GM19468 (cell line): Measurements from ENCODE around the gene PCDHGA1.
"Not testable (repeated sequence)": the region's sequence is repeated elsewhere in the genome, so short reads cannot be mapped to it uniquely, and the experiment has no call there.

Experiments
- ATAC-seq: cut with Tn5 transposase; IDR thresholded peaks from one replicate; pipeline ENCODE4 v1.9.1; 2021; ENCODE audit warnings: mild to moderate bottlenecking, moderate library complexity, moderate number of reproducible peaks; ENCODE audit not compliant: unreplicated experiment; ENCODE audit errors: extremely low read depth

Gene PCDHGA1

DNA sequence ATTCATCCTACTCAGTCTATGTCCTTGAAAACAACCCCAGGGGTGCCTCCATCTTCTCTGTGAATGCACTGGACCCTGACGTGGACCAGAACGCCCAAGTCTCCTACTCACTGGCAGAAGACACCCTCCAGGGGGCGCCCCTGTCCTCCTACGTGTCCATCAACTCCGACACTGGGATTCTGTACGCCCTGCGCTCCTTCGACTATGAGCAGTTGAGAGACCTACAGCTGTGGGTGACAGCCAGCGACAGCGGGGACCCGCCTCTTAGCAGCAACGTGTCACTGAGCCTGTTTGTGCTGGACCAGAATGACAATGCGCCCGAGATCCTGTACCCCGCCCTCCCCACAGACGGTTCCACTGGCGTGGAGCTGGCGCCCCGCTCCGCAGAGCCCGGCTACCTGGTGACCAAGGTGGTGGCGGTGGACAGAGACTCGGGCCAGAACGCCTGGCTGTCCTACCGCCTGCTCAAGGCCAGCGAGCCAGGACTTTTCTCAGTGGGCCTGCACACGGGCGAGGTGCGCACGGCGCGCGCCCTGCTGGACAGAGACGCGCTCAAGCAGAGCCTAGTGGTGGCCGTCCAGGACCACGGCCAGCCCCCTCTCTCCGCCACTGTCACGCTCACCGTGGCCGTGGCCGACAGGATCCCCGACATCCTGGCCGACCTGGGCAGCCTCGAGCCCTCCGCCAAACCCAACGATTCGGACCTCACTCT is 45.3 kb downstream of the PCDHGA1 start:
- not testable (repeated sequence) for ATAC-seq

- ATAC-seq, result no peak
These were observed 52.4 kb downstream of the PCDHGA1 start, which contains the start of gene PCDHGA7 for GRCh38 chr5:141382469-141383294. Gene PCDHGA7 (plus strand): TSS chr5:141382742. CDS start chr5:141382900, 158 bp downstream.

DNA sequence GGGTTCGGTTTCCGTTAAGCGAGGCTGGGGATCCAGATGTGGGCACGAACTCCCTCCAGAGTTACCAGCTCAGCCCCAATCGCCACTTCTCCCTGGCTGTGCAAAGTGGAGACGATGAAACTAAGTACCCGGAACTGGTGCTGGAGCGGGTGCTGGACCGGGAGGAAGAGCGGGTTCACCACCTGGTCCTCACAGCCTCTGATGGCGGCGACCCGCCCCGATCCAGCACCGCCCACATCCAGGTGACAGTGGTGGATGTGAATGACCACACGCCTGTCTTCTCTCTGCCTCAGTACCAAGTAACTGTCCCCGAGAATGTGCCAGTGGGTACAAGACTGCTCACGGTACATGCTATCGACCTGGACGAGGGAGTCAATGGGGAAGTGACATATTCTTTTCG is 53.0 kb downstream of the PCDHGA1 start:
- ATAC-seq, result no peak

- no peak for ATAC-seq
These were observed 54.4 kb downstream of the PCDHGA1 start for GRCh38 chr5:141384471-141385267.

DNA sequence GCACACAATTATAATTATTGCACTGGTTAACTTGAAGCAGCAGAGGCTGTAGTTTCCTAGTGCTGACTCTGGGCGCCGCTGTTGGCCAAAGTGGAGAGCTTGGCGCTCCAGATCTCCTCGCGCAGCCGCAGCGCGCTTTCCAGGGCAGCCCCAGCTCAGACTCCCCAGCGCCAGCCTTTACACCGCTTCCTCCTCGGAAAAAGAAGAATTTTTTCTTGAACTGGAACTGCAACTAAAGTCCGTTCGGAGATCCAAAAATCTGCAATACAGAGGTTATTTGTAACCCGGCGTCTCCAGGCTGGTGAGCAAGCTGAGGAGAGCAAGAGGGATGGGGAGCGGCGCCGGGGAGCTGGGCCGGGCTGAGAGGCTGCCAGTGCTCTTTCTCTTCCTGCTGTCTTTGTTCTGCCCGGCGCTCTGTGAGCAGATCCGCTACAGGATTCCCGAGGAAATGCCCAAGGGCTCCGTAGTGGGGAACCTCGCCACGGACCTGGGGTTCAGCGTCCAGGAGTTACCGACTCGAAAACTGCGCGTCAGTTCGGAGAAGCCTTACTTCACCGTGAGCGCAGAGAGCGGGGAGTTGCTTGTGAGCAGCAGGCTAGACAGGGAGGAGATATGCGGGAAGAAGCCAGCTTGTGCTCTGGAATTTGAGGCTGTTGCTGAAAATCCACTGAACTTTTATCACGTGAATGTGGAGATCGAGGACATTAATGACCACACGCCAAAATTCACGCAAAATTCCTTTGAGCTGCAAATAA is 57.4 kb downstream of the PCDHGA1 start, which contains the start of gene PCDHGB4:
Gene PCDHGB4, plus strand, starts transcription at position 142 of the 755 bp plus-strand sequence. Its CDS starts 187 bp downstream, at position 329.
- ATAC-seq, result peak; percentile 76

GRCh38 chr5:141388661-141389060 is 58.3 kb downstream of the PCDHGA1 start:
- no peak for ATAC-seq

- no peak for ATAC-seq
These were observed 59.1 kb downstream of the PCDHGA1 start for GRCh38 chr5:141389153-141390042.

- no peak for ATAC-seq
These were observed 62.3 kb downstream of the PCDHGA1 start, which contains the start of gene PCDHGA8 for GRCh38 chr5:141392429-141393198. Gene PCDHGA8 (plus strand): TSS chr5:141392633. CDS start chr5:141392814, 181 bp downstream.

GRCh38 chr5:141393267-141393666 is 63.0 kb downstream of the PCDHGA1 start:
- no peak for ATAC-seq

DNA sequence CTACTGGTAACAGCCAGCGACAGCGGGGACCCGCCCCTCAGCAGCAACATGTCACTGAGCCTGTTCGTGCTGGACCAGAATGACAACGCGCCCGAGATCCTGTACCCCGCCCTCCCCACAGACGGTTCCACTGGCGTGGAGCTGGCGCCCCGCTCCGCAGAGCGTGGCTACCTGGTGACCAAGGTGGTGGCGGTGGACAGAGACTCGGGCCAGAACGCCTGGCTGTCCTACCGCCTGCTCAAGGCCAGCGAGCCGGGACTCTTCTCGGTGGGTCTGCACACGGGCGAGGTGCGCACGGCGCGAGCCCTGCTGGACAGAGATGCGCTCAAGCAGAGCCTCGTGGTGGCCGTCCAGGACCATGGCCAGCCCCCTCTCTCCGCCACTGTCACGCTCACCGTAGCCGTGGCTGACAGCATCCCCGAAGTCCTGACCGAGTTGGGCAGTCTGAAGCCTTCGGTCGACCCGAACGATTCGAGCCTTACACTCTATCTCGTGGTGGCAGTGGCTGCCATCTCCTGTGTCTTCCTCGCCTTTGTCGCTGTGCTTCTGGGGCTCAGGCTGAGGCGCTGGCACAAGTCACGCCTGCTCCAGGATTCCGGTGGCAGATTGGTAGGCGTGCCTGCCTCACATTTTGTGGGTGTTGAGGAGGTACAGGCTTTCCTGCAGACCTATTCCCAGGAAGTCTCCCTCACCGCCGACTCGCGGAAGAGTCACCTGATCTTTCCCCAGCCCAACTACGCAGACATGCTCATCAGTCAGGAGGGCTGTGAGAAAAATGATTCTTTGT is 64.3 kb downstream of the PCDHGA1 start:
- ATAC-seq, result not testable (repeated sequence)

- peak; percentile 70 for ATAC-seq
These were observed 67.6 kb downstream of the PCDHGA1 start, which contains the start of gene PCDHGB5 for GRCh38 chr5:141397756-141398551. Gene PCDHGB5 (plus strand): TSS chr5:141397947. CDS start chr5:141398128, 181 bp downstream.

DNA sequence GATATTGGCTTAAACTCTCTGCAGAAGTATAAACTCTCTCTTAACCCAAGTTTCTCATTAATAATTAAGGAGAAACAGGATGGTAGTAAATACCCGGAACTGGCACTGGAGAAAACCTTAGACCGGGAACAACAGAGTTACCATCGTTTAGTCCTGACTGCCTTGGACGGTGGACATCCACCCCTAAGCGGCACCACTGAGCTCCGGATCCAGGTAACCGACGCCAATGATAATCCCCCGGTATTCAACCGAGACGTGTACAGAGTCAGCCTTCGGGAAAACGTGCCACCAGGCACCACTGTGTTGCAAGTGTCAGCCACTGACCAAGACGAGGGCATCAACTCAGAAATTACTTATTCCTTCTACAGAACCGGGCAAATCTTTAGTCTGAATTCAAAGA is 68.3 kb downstream of the PCDHGA1 start:
- no peak for ATAC-seq

DNA sequence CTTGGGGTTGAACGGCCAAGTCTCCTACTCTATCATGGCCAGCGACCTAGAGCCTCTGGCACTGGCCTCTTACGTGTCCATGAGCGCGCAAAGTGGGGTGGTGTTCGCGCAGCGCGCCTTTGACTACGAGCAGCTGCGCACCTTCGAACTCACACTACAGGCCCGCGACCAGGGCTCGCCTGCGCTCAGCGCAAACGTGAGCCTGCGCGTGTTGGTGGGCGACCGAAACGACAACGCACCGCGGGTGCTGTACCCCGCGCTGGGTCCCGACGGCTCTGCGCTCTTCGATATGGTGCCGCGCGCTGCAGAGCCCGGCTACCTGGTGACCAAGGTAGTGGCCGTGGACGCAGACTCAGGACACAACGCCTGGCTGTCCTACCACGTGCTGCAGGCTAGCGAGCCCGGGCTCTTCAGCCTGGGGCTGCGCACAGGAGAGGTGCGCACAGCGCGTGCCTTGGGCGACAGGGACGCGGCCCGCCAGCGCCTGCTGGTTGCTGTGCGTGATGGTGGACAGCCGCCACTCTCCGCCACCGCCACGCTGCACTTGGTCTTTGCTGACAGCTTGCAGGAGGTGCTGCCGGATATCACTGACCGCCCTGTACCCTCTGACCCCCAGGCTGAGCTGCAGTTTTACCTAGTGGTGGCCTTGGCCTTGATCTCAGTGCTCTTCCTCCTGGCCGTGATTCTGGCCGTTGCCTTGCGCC is 69.4 kb downstream of the PCDHGA1 start:
- no peak for ATAC-seq

GRCh38 chr5:141402553-141403243 is 72.4 kb downstream of the PCDHGA1 start, which contains the start of gene PCDHGA9:
Gene PCDHGA9 (plus strand): TSS chr5:141402778. CDS start chr5:141402953, 175 bp downstream.
- no peak for ATAC-seq

DNA sequence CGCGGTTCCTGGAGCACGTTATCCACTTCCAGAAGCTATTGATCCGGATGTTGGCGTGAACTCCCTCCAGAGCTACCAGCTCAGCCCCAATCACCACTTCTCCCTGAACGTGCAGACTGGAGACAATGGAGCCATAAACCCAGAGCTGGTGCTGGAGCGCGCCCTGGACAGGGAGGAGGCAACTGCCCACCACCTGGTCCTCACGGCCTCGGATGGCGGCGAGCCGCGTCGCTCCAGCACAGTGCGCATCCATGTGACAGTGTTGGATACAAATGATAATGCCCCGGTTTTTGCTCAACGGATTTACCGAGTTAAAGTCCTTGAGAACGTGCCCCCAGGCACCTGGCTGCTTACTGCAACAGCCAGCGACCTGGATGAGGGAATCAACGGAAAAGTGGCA is 73.1 kb downstream of the PCDHGA1 start:
- ATAC-seq, result no peak
